ENCODE results near the gene NEO1.

Gene NEO1

GRCh38 chr15:73333001-73333400, 280.7 kb downstream of the NEO1 start:
- Histone ChIP-seq H3K36me3 (ENCODE audit: insufficient read depth, low read length) (no peaks in the 10 kb centered on the region), H3K9me3 (ENCODE audit: low read depth, low read length) (no peaks in the 10 kb centered on the region), H3K27ac (no peak overlapping the region), H3K9ac (ENCODE audit: insufficient read length) (no peak overlapping the region), H3K4me3 (no peak overlapping the region)
- TF ChIP-seq FOXP2 (optimal IDR thresholded peaks at IDR 0.05; ENCODE audit: control extremely low read depth, extremely low read length, insufficient read depth) (no peak), POLR2AphosphoS5 (IDR thresholded peaks at IDR 0.05; ENCODE audit: borderline replicate concordance, low read depth, low read length) (no peak), EZH2 (IDR thresholded peaks at IDR 0.05) (no peak)
- DNase-seq (ENCODE audit: low read depth, low spot score), result no peak

- Histone ChIP-seq H3K4me3 (no peak overlapping the region), H3K36me3 (ENCODE audit: insufficient read depth, low read length) (no peaks in the 10 kb centered on the region), H3K9me3 (ENCODE audit: low read depth, low read length) (no peaks in the 10 kb centered on the region), H3K9ac (ENCODE audit: insufficient read length) (no peak overlapping the region), H3K27ac (no peak overlapping the region)
- no peak for DNase-seq (ENCODE audit: low read depth, low spot score)
- TF ChIP-seq EZH2 (IDR thresholded peaks at IDR 0.05) (no peak), POLR2AphosphoS5 (IDR thresholded peaks at IDR 0.05; ENCODE audit: borderline replicate concordance, low read depth, low read length) (no peak), FOXP2 (optimal IDR thresholded peaks at IDR 0.05; ENCODE audit: control extremely low read depth, extremely low read length, insufficient read depth) (no peak)
Measured at GRCh38 chr15:73334086-73334485, 281.8 kb downstream of the NEO1 start.

GRCh38 chr15:73335026-73335425, 282.8 kb downstream of the NEO1 start:
- DNase-seq (ENCODE audit: low read depth, low spot score), result no peak
- Histone ChIP-seq H3K4me3 (no peak overlapping the region), H3K9ac (ENCODE audit: insufficient read length) (no peak overlapping the region), H3K36me3 (ENCODE audit: insufficient read depth, low read length) (no peaks in the 10 kb centered on the region), H3K27ac (no peak overlapping the region), H3K9me3 (ENCODE audit: low read depth, low read length) (no peaks in the 10 kb centered on the region)
- no peak for TF ChIP-seq EZH2 (IDR thresholded peaks at IDR 0.05)
- no peak for TF ChIP-seq FOXP2 (optimal IDR thresholded peaks at IDR 0.05; ENCODE audit: control extremely low read depth, extremely low read length, insufficient read depth)
- no peak for TF ChIP-seq POLR2AphosphoS5 (IDR thresholded peaks at IDR 0.05; ENCODE audit: borderline replicate concordance, low read depth, low read length)

- H3K9ac ChIP-seq (ENCODE audit: insufficient read length), result no peak overlapping the region
- no peaks in the 10 kb centered on the region for H3K36me3 ChIP-seq (ENCODE audit: insufficient read depth, low read length)
- TF ChIP-seq EZH2 (IDR thresholded peaks at IDR 0.05), result no peak
- TF ChIP-seq FOXP2 (optimal IDR thresholded peaks at IDR 0.05; ENCODE audit: control extremely low read depth, extremely low read length, insufficient read depth), result no peak
- TF ChIP-seq POLR2AphosphoS5 (IDR thresholded peaks at IDR 0.05; ENCODE audit: borderline replicate concordance, low read depth, low read length), result no peak
- H3K27ac ChIP-seq, result no peak overlapping the region
- H3K4me3 ChIP-seq, result no peak overlapping the region
- H3K9me3 ChIP-seq (ENCODE audit: low read depth, low read length), result no peaks in the 10 kb centered on the region
- no peak for DNase-seq (ENCODE audit: low read depth, low spot score)
Measured at GRCh38 chr15:73335471-73335870, 283.2 kb downstream of the NEO1 start.

GRCh38 chr15:73336756-73337155, 284.5 kb downstream of the NEO1 start:
- DNase-seq (ENCODE audit: low read depth, low spot score), result no peak
- TF ChIP-seq POLR2AphosphoS5 (IDR thresholded peaks at IDR 0.05; ENCODE audit: borderline replicate concordance, low read depth, low read length) (no peak), FOXP2 (optimal IDR thresholded peaks at IDR 0.05; ENCODE audit: control extremely low read depth, extremely low read length, insufficient read depth) (no peak), EZH2 (IDR thresholded peaks at IDR 0.05) (no peak)
- no peak overlapping the region for H3K4me3 ChIP-seq
- no peaks in the 10 kb centered on the region for H3K36me3 ChIP-seq (ENCODE audit: insufficient read depth, low read length)
- no peak overlapping the region for H3K9ac ChIP-seq (ENCODE audit: insufficient read length)
- no peaks in the 10 kb centered on the region for H3K9me3 ChIP-seq (ENCODE audit: low read depth, low read length)
- H3K27ac ChIP-seq, result no peak overlapping the region

GRCh38 chr15:73337187-73337586, 284.9 kb downstream of the NEO1 start:
- Histone ChIP-seq H3K9ac (ENCODE audit: insufficient read length) (no peak overlapping the region), H3K9me3 (ENCODE audit: low read depth, low read length) (no peaks in the 10 kb centered on the region), H3K27ac (no peak overlapping the region), H3K36me3 (ENCODE audit: insufficient read depth, low read length) (no peaks in the 10 kb centered on the region), H3K4me3 (no peak overlapping the region)
- no peak for DNase-seq (ENCODE audit: low read depth, low spot score)
- TF ChIP-seq POLR2AphosphoS5 (IDR thresholded peaks at IDR 0.05; ENCODE audit: borderline replicate concordance, low read depth, low read length), result no peak
- TF ChIP-seq FOXP2 (optimal IDR thresholded peaks at IDR 0.05; ENCODE audit: control extremely low read depth, extremely low read length, insufficient read depth), result no peak
- no peak for TF ChIP-seq EZH2 (IDR thresholded peaks at IDR 0.05)

GRCh38 chr15:73338058-73338457, 285.8 kb downstream of the NEO1 start:
- TF ChIP-seq FOXP2 (optimal IDR thresholded peaks at IDR 0.05; ENCODE audit: control extremely low read depth, extremely low read length, insufficient read depth), result no peak
- no peak for TF ChIP-seq EZH2 (IDR thresholded peaks at IDR 0.05)
- no peak for TF ChIP-seq POLR2AphosphoS5 (IDR thresholded peaks at IDR 0.05; ENCODE audit: borderline replicate concordance, low read depth, low read length)
- no peak overlapping the region for H3K27ac ChIP-seq
- no peaks in the 10 kb centered on the region for H3K9me3 ChIP-seq (ENCODE audit: low read depth, low read length)
- no peak for DNase-seq (ENCODE audit: low read depth, low spot score)
- no peak overlapping the region for H3K4me3 ChIP-seq
- no peak overlapping the region for H3K9ac ChIP-seq (ENCODE audit: insufficient read length)
- no peaks in the 10 kb centered on the region for H3K36me3 ChIP-seq (ENCODE audit: insufficient read depth, low read length)

GRCh38 chr15:73338606-73339374, 286.5 kb downstream of the NEO1 start:
- Histone ChIP-seq H3K9ac (ENCODE audit: insufficient read length) (no peak overlapping the region), H3K36me3 (ENCODE audit: insufficient read depth, low read length) (no peaks in the 10 kb centered on the region), H3K4me3 (no peak overlapping the region), H3K9me3 (ENCODE audit: low read depth, low read length) (no peaks in the 10 kb centered on the region), H3K27ac (no peak overlapping the region)
- DNase-seq (ENCODE audit: low read depth, low spot score), result no peak
- TF ChIP-seq FOXP2 (optimal IDR thresholded peaks at IDR 0.05; ENCODE audit: control extremely low read depth, extremely low read length, insufficient read depth), result no peak
- no peak for TF ChIP-seq EZH2 (IDR thresholded peaks at IDR 0.05)
- TF ChIP-seq POLR2AphosphoS5 (IDR thresholded peaks at IDR 0.05; ENCODE audit: borderline replicate concordance, low read depth, low read length), result no peak

Data from SK-N-MC (cell line).